GM18498 (cell line): Measurements from ENCODE around the gene RLBP1.

Source experiments
- ATAC-seq: cut with Tn5 transposase; IDR thresholded peaks from one replicate; pipeline ENCODE4 v1.9.1; 2021; ENCODE audit warnings: mild to moderate bottlenecking, moderate library complexity; ENCODE audit not compliant: unreplicated experiment

RLBP1 gene

GRCh38 chr15:89179966-89180875 lies 41.2 kb downstream of the RLBP1 start:
- ATAC-seq: no peak

- ATAC-seq: no peak
These were observed 42.9 kb downstream of the RLBP1 start for GRCh38 chr15:89178307-89178977.

GRCh38 chr15:89177633-89178306 lies 43.6 kb downstream of the RLBP1 start:
- no peak for ATAC-seq

- ATAC-seq: no peak
These were observed 44.3 kb downstream of the RLBP1 start for GRCh38 chr15:89177116-89177515.

- no peak for ATAC-seq
These were observed 45.7 kb downstream of the RLBP1 start for GRCh38 chr15:89175617-89176191.

- no peak for ATAC-seq
These were observed 46.9 kb downstream of the RLBP1 start for GRCh38 chr15:89174476-89174875.

- no peak for ATAC-seq
These were observed 48.5 kb downstream of the RLBP1 start for GRCh38 chr15:89172921-89173320.

GRCh38 chr15:89171136-89172072 lies 50.0 kb downstream of the RLBP1 start:
- no peak for ATAC-seq

- no peak for ATAC-seq
These were observed 51.0 kb downstream of the RLBP1 start for GRCh38 chr15:89170364-89170763.

GRCh38 chr15:89168316-89168833 lies 53.0 kb downstream of the RLBP1 start:
- ATAC-seq: no peak

- peak; percentile 71 for ATAC-seq
These were observed 53.9 kb downstream of the RLBP1 start for GRCh38 chr15:89167267-89168176.

- ATAC-seq: no peak
These were observed 55.7 kb downstream of the RLBP1 start for GRCh38 chr15:89165677-89166076.

GRCh38 chr15:89164712-89165211 lies 56.6 kb downstream of the RLBP1 start:
- ATAC-seq: no peak

GRCh38 chr15:89163271-89164055 lies 57.9 kb downstream of the RLBP1 start:
- no peak for ATAC-seq

- ATAC-seq: no peak
These were observed 59.7 kb downstream of the RLBP1 start for GRCh38 chr15:89161666-89162065.
